ENCODE data around the gene DHX58.

DNA sequence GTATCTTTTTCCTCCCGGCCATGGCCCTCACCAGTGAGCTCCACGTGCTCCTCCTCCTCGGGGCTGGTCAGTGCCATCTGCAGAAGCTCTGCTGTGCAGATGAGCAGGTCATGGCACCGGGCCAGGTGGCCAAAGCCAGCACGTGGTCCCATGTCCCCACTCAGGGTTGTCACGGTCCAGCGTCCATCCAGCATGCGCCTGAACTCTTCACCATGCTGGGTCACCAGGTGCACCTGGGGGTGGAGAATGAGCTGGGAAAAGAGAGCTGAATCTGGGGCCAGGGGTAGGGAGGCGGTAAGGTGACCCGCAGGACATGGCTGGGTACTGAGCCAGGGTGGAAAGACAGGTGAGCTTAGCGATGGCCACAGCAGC, 1.3 kb downstream of the DHX58 start:
- TF ChIP-seq, protein P1, sequence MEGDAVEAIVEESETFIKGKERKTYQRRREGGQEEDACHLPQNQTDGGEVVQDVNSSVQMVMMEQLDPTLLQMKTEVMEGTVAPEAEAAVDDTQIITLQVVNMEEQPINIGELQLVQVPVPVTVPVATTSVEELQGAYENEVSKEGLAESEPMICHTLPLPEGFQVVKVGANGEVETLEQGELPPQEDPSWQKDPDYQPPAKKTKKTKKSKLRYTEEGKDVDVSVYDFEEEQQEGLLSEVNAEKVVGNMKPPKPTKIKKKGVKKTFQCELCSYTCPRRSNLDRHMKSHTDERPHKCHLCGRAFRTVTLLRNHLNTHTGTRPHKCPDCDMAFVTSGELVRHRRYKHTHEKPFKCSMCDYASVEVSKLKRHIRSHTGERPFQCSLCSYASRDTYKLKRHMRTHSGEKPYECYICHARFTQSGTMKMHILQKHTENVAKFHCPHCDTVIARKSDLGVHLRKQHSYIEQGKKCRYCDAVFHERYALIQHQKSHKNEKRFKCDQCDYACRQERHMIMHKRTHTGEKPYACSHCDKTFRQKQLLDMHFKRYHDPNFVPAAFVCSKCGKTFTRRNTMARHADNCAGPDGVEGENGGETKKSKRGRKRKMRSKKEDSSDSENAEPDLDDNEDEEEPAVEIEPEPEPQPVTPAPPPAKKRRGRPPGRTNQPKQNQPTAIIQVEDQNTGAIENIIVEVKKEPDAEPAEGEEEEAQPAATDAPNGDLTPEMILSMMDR (IDR thresholded peaks at IDR 0.05), result no peak
- TF ChIP-seq POLR2A (IDR thresholded peaks at IDR 0.05), result no peak

All from esophagus squamous epithelium (tissue), 4 donors.